GM12878 (cell line): ENCODE measurements around the gene ARHGAP40. TPM values are rescaled to one million over a fixed set of nuclear protein-coding genes. Genes with fewer than 3 reads are reported as not detected.

Experiments used
- ATAC-seq: fragments of 200-7000 bp; cut with Tn5 transposase; 3 replicates; pipeline ENCODE4 v1.9.1; 2020; ENCODE audit warnings: mild to moderate bottlenecking, moderate library complexity
- BruUV-seq: library from RNA; stranded (reverse); fragments of 400-500 nt; replicated peaks from 2 replicates; lab custom pipeline; 2021; lab: Mats Ljungman, UMichigan
- CTCF ChIA-PET: fragments of 300-600 bp; sonication (Branson Sonifier 250); formaldehyde crosslinking; extraction: SDS; loops from one replicate; lab custom pipeline; 2021; ENCODE audit warnings: inconsistent platforms; lab: Yijun Ruan, JAX
- POLR2A ChIA-PET: fragments of 350-600 bp; formaldehyde crosslinking; extraction: SDS; loops from one replicate; lab custom pipeline; 2021; ENCODE audit warnings: inconsistent platforms; lab: Charles Lee
- RAD21 ChIA-PET: fragments of 300-600 bp; sonication (Branson Sonifier 250); formaldehyde crosslinking; loops from one replicate; lab custom pipeline; 2023; ENCODE audit warnings: antibody characterized with exemption; ENCODE audit not compliant: unreplicated experiment; lab: Charles Lee
- SMC1A ChIA-PET: fragments of 300-600 bp; sonication (Branson Sonifier 250); formaldehyde crosslinking; loops from one replicate; lab custom pipeline; 2023; ENCODE audit not compliant: unreplicated experiment, uncharacterized antibody; lab: Charles Lee
- DNase-seq: peaks from one replicate; pipeline ENCODE4 v3.0.0-alpha.2; 2011; ENCODE audit warnings: low read depth, low spot score
- FAIRE-seq: peaks from 3 replicates; lab custom pipeline; 2011; peaks lifted over from hg19 to GRCh38; lab: Jason Lieb, UNC
- H2AFZ ChIP-seq: 2 replicates; pipeline ENCODE4 v1.6.0; 2011; ENCODE audit warnings: low read depth, low read length, control low read depth; ENCODE audit not compliant: control insufficient read depth
- H3K27ac ChIP-seq: 2 replicates; pipeline ENCODE4 v1.5.1; 2011; ENCODE audit warnings: control low read depth; ENCODE audit not compliant: control insufficient read depth, insufficient read depth
- H3K27me3 ChIP-seq, 2 experiments: replicated peaks in 1 of 2; 2 replicates each; pipeline versions ENCODE4 v1.6.0 to v1.6.1; 2011; ENCODE audit warnings: low read length in 1 of 2; ENCODE audit not compliant: control insufficient read depth in 2 of 2, insufficient read depth in 2 of 2
- H3K36me3 ChIP-seq, 2 experiments: 2 replicates each; pipeline ENCODE4 v1.5.1; 2011; ENCODE audit warnings: low read length in 1 of 2; ENCODE audit not compliant: control insufficient read depth in 2 of 2, insufficient read depth in 2 of 2
- H3K4me1 ChIP-seq: 2 replicates; pipeline ENCODE4 v1.6.1; 2011; ENCODE audit warnings: mild to moderate bottlenecking, low read length, moderate library complexity, mixed read lengths; ENCODE audit not compliant: control insufficient read depth, insufficient read depth
- H3K4me2 ChIP-seq: 2 replicates; pipeline ENCODE4 v1.6.0; 2011; ENCODE audit warnings: control low read depth; ENCODE audit not compliant: control insufficient read depth, insufficient read depth
- H3K4me3 ChIP-seq: fragments of 200-600 bp; sonication (generic); 2 replicates; pipeline ENCODE4 v1.5.1; 2016
- H3K79me2 ChIP-seq: 2 replicates; pipeline ENCODE4 v1.6.0; 2011; ENCODE audit warnings: low read length; ENCODE audit not compliant: control insufficient read depth, insufficient read depth
- H3K9ac ChIP-seq: 2 replicates; pipeline ENCODE4 v1.8.0; 2011; ENCODE audit warnings: low read length, control low read depth, mixed read lengths; ENCODE audit not compliant: control insufficient read depth, insufficient read depth
- H3K9me3 ChIP-seq: replicated peaks from 3 replicates; pipeline ENCODE4 v1.5.1; 2011; ENCODE audit warnings: mild to moderate bottlenecking, low read length; ENCODE audit not compliant: control insufficient read depth, insufficient read depth
- H4K20me1 ChIP-seq: 2 replicates; pipeline ENCODE4 v1.6.0; 2011; ENCODE audit not compliant: control insufficient read depth, insufficient read depth
- CBX5 ChIP-seq: sonication (generic); IDR thresholded peaks from 2 replicates; pipeline ENCODE4 v1.6.1; 2016; ENCODE audit warnings: low read depth, moderate library complexity, mild to moderate bottlenecking, inconsistent platforms
- CHD2 ChIP-seq: IDR thresholded peaks from 2 replicates; pipeline ENCODE4 v1.6.1; 2011; ENCODE audit warnings: low read depth, low read length, improper control_type of control experiment, borderline replicate concordance
- ETV6 ChIP-seq, 2 experiments: fragments of 450-650 bp in 1 of 2; IDR thresholded peaks in 1 of 2; conservative IDR thresholded peaks in 1 of 2; 2 replicates each; pipeline ENCODE4 v1.6.1; 2014; ENCODE audit warnings: antibody characterized with exemption in 1 of 2, borderline replicate concordance in 1 of 2, low read depth in 1 of 2, mild to moderate bottlenecking in 1 of 2, moderate library complexity in 1 of 2
- LARP7 ChIP-seq: fragments of 450-650 bp; IDR thresholded peaks from 2 replicates; pipeline ENCODE4 v1.6.1; 2017; ENCODE audit warnings: mild to moderate bottlenecking
- MTA2 ChIP-seq: fragments of 450-650 bp; IDR thresholded peaks from 2 replicates; pipeline ENCODE4 v1.6.1; 2016; ENCODE audit warnings: low read depth, mild to moderate bottlenecking, moderate library complexity
- MYC ChIP-seq: IDR thresholded peaks from 2 replicates; pipeline ENCODE4 v1.6.1; 2011; ENCODE audit warnings: mild to moderate bottlenecking, low read length, moderate library complexity, inconsistent platforms; ENCODE audit not compliant: insufficient read depth, insufficient replicate concordance, insufficient read length, severe bottlenecking
- POLR2A ChIP-seq: IDR thresholded peaks from 2 replicates; pipeline ENCODE4 v1.6.1; 2011; ENCODE audit warnings: low read depth, mild to moderate bottlenecking, low read length
- TARDBP ChIP-seq: IDR thresholded peaks from 2 replicates; pipeline ENCODE4 v1.6.1; 2016; ENCODE audit warnings: borderline replicate concordance
- YY1 ChIP-seq: IDR thresholded peaks from 2 replicates; pipeline ENCODE4 v1.6.1; 2011; ENCODE audit warnings: low read depth, mild to moderate bottlenecking, low read length
- ZBTB11 ChIP-seq: fragments of 450-650 bp; formaldehyde crosslinking; IDR thresholded peaks from 2 replicates; pipeline ENCODE4 v1.5.0; 2022; ENCODE audit warnings: mild to moderate bottlenecking, missing genetic modification characterization
- ZNF24 ChIP-seq: fragments of 450-650 bp; IDR thresholded peaks from 2 replicates; pipeline ENCODE4 v1.6.1; 2017; ENCODE audit warnings: antibody characterized with exemption, mild to moderate bottlenecking
- WGBS: methylation state at CpG from one replicate; pipeline ENCODE4 v1.1.6; 2016; ENCODE audit warnings: low lambda C conversion rate; ENCODE audit not compliant: insufficient replicate concordance, insufficient coverage; ENCODE audit errors: missing lambda C conversion rate; 5-methylcytosine and 5-hydroxymethylcytosine counted together
- in situ Hi-C: fragments of 300-500 bp; cut with MboI; formaldehyde crosslinking; loops from 9 replicates; pipeline ENCODE4 v1.14.3; 2018; ENCODE audit warnings: mixed read lengths
- intact Hi-C: fragments of 100-400 bp; cut with micrococcal nuclease; formaldehyde crosslinking; loops from one replicate; pipeline ENCODE4 v1.14.2; 2022; ENCODE audit not compliant: unreplicated experiment
- polyA plus RNA-seq, 11 experiments: library from polyadenylated mRNA; depleted of rRNA in 4 of 11; unstranded in 6 of 11; stranded (reverse) in 5 of 11; fragments of >200 nt; fragmentation: Nextera tagmentation in 4 of 11; fragmentation: Illumina TruSeq in 1 of 11; extraction: Ambion mirVana in 4 of 11; extraction: Trizol in 1 of 11; gene quantifications; 1 replicate in 1 of 11; 2 replicates in 10 of 11; pipeline versions ENCODE4 v1.2.1 to v1.2.3, GENCODE V29; 2011 to 2016; ENCODE audit warnings: inconsistent platforms in 2 of 11, missing spikeins in 2 of 11, low read depth in 1 of 11
- total RNA-seq, 4 experiments: library from RNA; depleted of rRNA in 3 of 4; stranded (reverse); fragments of >200 nt in 3 of 4; fragmentation: Illumina TruSeq in 1 of 4; extraction: Trizol in 1 of 4; gene quantifications; 2 replicates each; pipeline versions ENCODE4 v1.2.1 to v1.2.3, GENCODE V29; 2013 to 2021
- TF ChIP-seq, protein P1 (sequence below): fragments of 450-650 bp; IDR thresholded peaks from 2 replicates; pipeline ENCODE4 v1.6.1; 2016; ENCODE audit warnings: mild to moderate bottlenecking

Gene ARHGAP40
- total and polyA plus RNA-seq, 10 of the 15 experiments (the other 5 are each of a cell fraction or from before 2014, with no cell fraction given), result 0.06 to 0.07 TPM; not detected in 8

DNA sequence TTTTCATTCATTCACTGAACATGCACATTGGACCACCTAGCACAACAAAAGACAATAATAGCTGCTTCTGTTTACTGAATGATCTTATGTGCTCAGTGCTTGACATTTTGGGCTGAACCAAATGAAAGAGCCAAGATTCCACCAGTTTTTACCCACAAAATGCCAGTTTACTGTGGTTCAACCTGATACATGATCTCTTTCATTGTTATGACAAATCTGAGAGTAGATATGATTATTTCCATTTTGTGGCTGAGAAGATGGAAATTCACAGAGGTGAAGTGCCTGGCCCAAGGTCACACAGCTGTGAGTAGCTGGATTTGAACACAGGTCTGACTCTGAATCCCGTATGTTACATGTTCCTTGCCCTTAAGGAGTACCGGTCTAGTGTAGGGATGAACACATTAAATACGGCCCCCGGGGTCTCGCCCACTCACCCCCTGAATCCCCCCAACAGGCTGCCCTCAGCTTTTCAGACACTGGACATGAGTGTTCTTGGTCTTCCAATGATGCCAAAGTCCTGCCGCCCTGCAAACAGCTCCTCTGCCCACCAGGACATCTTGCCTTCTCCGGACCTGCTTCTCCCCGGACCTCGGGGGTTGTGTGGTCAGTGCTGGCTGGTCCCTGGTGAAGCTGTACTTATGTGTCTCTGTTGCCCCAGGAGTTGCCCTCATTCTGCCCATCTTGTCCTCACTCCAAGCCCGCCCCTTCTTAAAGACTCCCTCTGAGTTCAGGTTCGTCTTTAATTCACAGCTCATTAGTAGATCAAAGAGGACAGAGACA, 64.1 kb downstream of the ARHGAP40 start:
- no peak for FAIRE-seq
- no peak for ATAC-seq
- CTCF ChIA-PET, result no interaction called here
- Histone ChIP-seq H3K4me2 (no peak overlapping the region), H4K20me1 (no peaks in the 10 kb centered on the region), H3K4me3 (no peak overlapping the region), H3K27me3 (peaks cover 2 to 6% of the 10 kb centered on the region in 2 experiments), H3K9ac (no peak overlapping the region), H3K36me3 (no peaks in the 10 kb centered on the region), H3K79me2 (no peaks in the 10 kb centered on the region), H3K27ac (no peak overlapping the region), H3K9me3 (no peaks in the 10 kb centered on the region), H2AFZ (no peak overlapping the region), H3K4me1 (no peaks in the 10 kb centered on the region)
- POLR2A ChIA-PET, result no interaction called here
- SMC1A ChIA-PET, result no interaction called here
- no peak for DNase-seq
- intact Hi-C loops, result no loop called here
- TF ChIP-seq YY1, result no peak
- in situ Hi-C loops, result no loop called here
- WGBS, result 13% methylated on average over 11 of the region's 11 CpGs
- BruUV-seq, result no TSS peak
- RAD21 ChIA-PET, result no interaction called here

GRCh38 chr20:38667417-38667956, 65.9 kb downstream of the ARHGAP40 start:
- Histone ChIP-seq H3K27me3 (peaks cover 2 to 6% of the 10 kb centered on the region in 2 experiments), H3K9me3 (no peaks in the 10 kb centered on the region), H3K27ac (no peak overlapping the region), H3K9ac (no peak overlapping the region), H3K4me2 (no peak overlapping the region), H2AFZ (no peak overlapping the region), H3K79me2 (no peaks in the 10 kb centered on the region), H3K4me1 (no peaks in the 10 kb centered on the region)
- in situ Hi-C loops, result no loop called here
- ATAC-seq (no peak), DNase-seq (no peak)
- CTCF ChIA-PET, result interaction anchor here (0.6 to 1.0 kb wide), 2 partner anchors 9 to 18 kb away, joined by 3 read pairs; no protein-coding TSS in a partner anchor
- POLR2A ChIA-PET, result no interaction called here
- intact Hi-C loops, result no loop called here
- BruUV-seq, result no TSS peak
- SMC1A ChIA-PET, result interaction anchor here (0.7 to 1.0 kb wide), 2 partner anchors 27 to 85 kb away, joined by 3 to 5 read pairs; no protein-coding TSS in a partner anchor
- 16% methylated on average over 6 of the region's 6 CpGs for WGBS
- RAD21 ChIA-PET, result no interaction called here
- no peak for TF ChIP-seq MTA2
- TF ChIP-seq TARDBP, result no peak
- no peak for TF ChIP-seq CBX5
- TF ChIP-seq ZBTB11 (CRISPR knock-in tag), result no peak
- TF ChIP-seq, protein P1, sequence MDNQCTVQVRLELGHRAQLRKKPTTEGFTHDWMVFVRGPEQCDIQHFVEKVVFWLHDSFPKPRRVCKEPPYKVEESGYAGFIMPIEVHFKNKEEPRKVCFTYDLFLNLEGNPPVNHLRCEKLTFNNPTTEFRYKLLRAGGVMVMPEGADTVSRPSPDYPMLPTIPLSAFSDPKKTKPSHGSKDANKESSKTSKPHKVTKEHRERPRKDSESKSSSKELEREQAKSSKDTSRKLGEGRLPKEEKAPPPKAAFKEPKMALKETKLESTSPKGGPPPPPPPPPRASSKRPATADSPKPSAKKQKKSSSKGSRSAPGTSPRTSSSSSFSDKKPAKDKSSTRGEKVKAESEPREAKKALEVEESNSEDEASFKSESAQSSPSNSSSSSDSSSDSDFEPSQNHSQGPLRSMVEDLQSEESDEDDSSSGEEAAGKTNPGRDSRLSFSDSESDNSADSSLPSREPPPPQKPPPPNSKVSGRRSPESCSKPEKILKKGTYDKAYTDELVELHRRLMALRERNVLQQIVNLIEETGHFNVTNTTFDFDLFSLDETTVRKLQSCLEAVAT, result no peak
- TF ChIP-seq POLR2A, result no peak
- TF ChIP-seq ZNF24, result no peak
- no peak for TF ChIP-seq CHD2
- no peak for TF ChIP-seq MYC
- TF ChIP-seq LARP7, result no peak
- TF ChIP-seq ETV6 (conservative IDR thresholded peaks at IDR 0.05 in 1 of 2, IDR thresholded peaks at IDR 0.05 in 1 of 2; ENCODE audit: borderline replicate concordance in 1 of 2, low read depth in 1 of 2), result no peak
- TF ChIP-seq, all 136 proteins: peak for 0
- Histone ChIP-seq H3K4me3 (no peak overlapping the region), H3K36me3 (no peaks in the 10 kb centered on the region), H4K20me1 (no peaks in the 10 kb centered on the region)
- no peak for FAIRE-seq
